Measurements from ENCODE around the gene COQ8A.
"Not testable (repeated sequence)": the region's sequence is repeated elsewhere in the genome, so short reads cannot be mapped to it uniquely, and the experiment has no call there.

COQ8A gene

GRCh38 chr1:226985839-226986463, 45.9 kb downstream of the COQ8A start:
- DNase-seq (ENCODE audit: low read depth): no peak

GRCh38 chr1:226986496-226987178, 46.5 kb downstream of the COQ8A start:
- no peak for DNase-seq (ENCODE audit: low read depth)

- DNase-seq (ENCODE audit: low read depth): no peak
Measured at GRCh38 chr1:226987179-226987536, 47.1 kb downstream of the COQ8A start.

GRCh38 chr1:226987623-226988333, 47.7 kb downstream of the COQ8A start:
- no peak for DNase-seq (ENCODE audit: low read depth)

GRCh38 chr1:226988334-226988666, 48.2 kb downstream of the COQ8A start:
- no peak for DNase-seq (ENCODE audit: low read depth)

- DNase-seq (ENCODE audit: low read depth): no peak
Measured at GRCh38 chr1:226989085-226989920, 49.2 kb downstream of the COQ8A start.

GRCh38 chr1:226990133-226990716, 50.1 kb downstream of the COQ8A start:
- DNase-seq (ENCODE audit: low read depth): no peak

GRCh38 chr1:226991920-226992319, 51.8 kb downstream of the COQ8A start:
- DNase-seq (ENCODE audit: low read depth): no peak

GRCh38 chr1:226993814-226994585, 53.9 kb downstream of the COQ8A start:
- no peak for DNase-seq (ENCODE audit: low read depth)

- no peak for DNase-seq (ENCODE audit: low read depth)
Measured at GRCh38 chr1:226994586-226995364, 54.7 kb downstream of the COQ8A start.

- no peak for DNase-seq (ENCODE audit: low read depth)
Measured at GRCh38 chr1:226995365-226996332, 55.6 kb downstream of the COQ8A start.

GRCh38 chr1:226999579-226999978, 59.5 kb downstream of the COQ8A start:
- DNase-seq (ENCODE audit: low read depth): not testable (repeated sequence)

- DNase-seq (ENCODE audit: low read depth): no peak
Measured at GRCh38 chr1:227002531-227003049, 62.5 kb downstream of the COQ8A start.

GRCh38 chr1:227003165-227003564, 63.1 kb downstream of the COQ8A start:
- no peak for DNase-seq (ENCODE audit: low read depth)

GRCh38 chr1:227004796-227005195, 64.7 kb downstream of the COQ8A start:
- DNase-seq (ENCODE audit: low read depth): no peak

- no peak for DNase-seq (ENCODE audit: low read depth)
Measured at GRCh38 chr1:227006226-227006796, 66.2 kb downstream of the COQ8A start.

GRCh38 chr1:227009937-227010336, 69.8 kb downstream of the COQ8A start:
- no peak for DNase-seq (ENCODE audit: low read depth)

GRCh38 chr1:227010645-227011044, 70.6 kb downstream of the COQ8A start:
- DNase-seq (ENCODE audit: low read depth): no peak

- no peak for DNase-seq (ENCODE audit: low read depth)
Measured at GRCh38 chr1:227016990-227017389, 76.9 kb downstream of the COQ8A start.

Data from activated T-helper 1 cell treated with Interleukin-2 at 50 U/mL for 16 hours (primary cell).